DOHH2 (cell line): ENCODE data around the gene KIF24.

Source experiments
- H3F3A ChIP-seq: fragments of 200-600 bp; sonication (generic), shearing (Covaris generic); 2 replicates; pipeline ENCODE4 v1.6.0; 2016; ENCODE audit warnings: antibody characterized with exemption, mild to moderate bottlenecking; ENCODE audit not compliant: control insufficient read depth, insufficient read depth
- H3K27ac ChIP-seq: fragments of 200-600 bp; sonication (generic); 2 replicates; pipeline ENCODE4 v1.5.1; 2014; ENCODE audit warnings: low read depth, mild to moderate bottlenecking, low read length, moderate library complexity
- H3K27me3 ChIP-seq: fragments of 200-600 bp; sonication (generic); 2 replicates; pipeline ENCODE4 v1.6.1; 2014; ENCODE audit warnings: mild to moderate bottlenecking, low read length, mixed read lengths; ENCODE audit not compliant: control insufficient read depth
- H3K36me3 ChIP-seq: fragments of 200-600 bp; sonication (generic); 2 replicates; pipeline ENCODE4 v1.6.1; 2014; ENCODE audit warnings: mild to moderate bottlenecking, low read length, moderate library complexity, mixed read lengths; ENCODE audit not compliant: control insufficient read depth
- H3K4me1 ChIP-seq: fragments of 200-600 bp; sonication (generic); 2 replicates; pipeline ENCODE4 v1.6.1; 2014; ENCODE audit warnings: mild to moderate bottlenecking, low read length, mixed read lengths; ENCODE audit not compliant: control insufficient read depth
- H3K4me2 ChIP-seq: fragments of 200-600 bp; sonication (generic); 2 replicates; pipeline ENCODE4 v1.6.0; 2014; ENCODE audit warnings: mild to moderate bottlenecking, low read length, moderate library complexity
- H3K4me3 ChIP-seq: fragments of 200-600 bp; sonication (generic); 2 replicates; pipeline ENCODE4 v1.5.1; 2014; ENCODE audit warnings: mild to moderate bottlenecking, low read length, mixed read lengths
- H3K79me2 ChIP-seq: fragments of 200-600 bp; sonication (generic); 2 replicates; pipeline ENCODE4 v1.6.1; 2014; ENCODE audit warnings: mild to moderate bottlenecking, low read length, mixed read lengths; ENCODE audit not compliant: control insufficient read depth
- H3K9me2 ChIP-seq: fragments of 200-600 bp; sonication (generic); replicated peaks from 2 replicates; pipeline ENCODE4 v1.6.1; 2014; ENCODE audit warnings: mild to moderate bottlenecking, low read length, mixed read lengths; ENCODE audit not compliant: control insufficient read depth
- H3K9me3 ChIP-seq: fragments of 200-600 bp; sonication (generic); 2 replicates; pipeline ENCODE4 v1.6.1; 2014; ENCODE audit warnings: antibody characterized with exemption, low read length, mixed read lengths; ENCODE audit not compliant: control insufficient read depth, insufficient read depth
- H4K20me1 ChIP-seq: fragments of 200-600 bp; sonication (generic); 2 replicates; pipeline ENCODE4 v1.6.0; 2014; ENCODE audit warnings: low read depth, mild to moderate bottlenecking, antibody characterized with exemption, low read length, moderate library complexity; ENCODE audit not compliant: control insufficient read depth, insufficient read depth
- CTCF ChIP-seq: fragments of 200-600 bp; sonication (generic); IDR thresholded peaks from one replicate; pipeline ENCODE4 v1.5.1; 2014; ENCODE audit warnings: antibody characterized with exemption, mild to moderate bottlenecking, low read depth, low read length; ENCODE audit not compliant: poor library complexity, severe bottlenecking
- EZH2phosphoT487 ChIP-seq: fragments of 200-600 bp; sonication (generic); IDR thresholded peaks from 2 replicates; pipeline ENCODE4 v1.6.1; 2017; ENCODE audit warnings: borderline replicate concordance, mild to moderate bottlenecking, antibody characterized with exemption, low read length, moderate library complexity, mixed read lengths

The KIF24 gene

GRCh38 chr9:34328987-34329832, at the start of gene KIF24, which contains the start of gene NUDT2:
KIF24 (minus strand) TSS chr9:34329268; CDS start chr9:34311346, 17,922 bp downstream.
NUDT2 (plus strand) TSS chr9:34329569; CDS start chr9:34339040, 9,471 bp downstream.
- peaks cover 11% of the 10 kb centered on the region for H3K36me3 ChIP-seq
- H3K4me1 ChIP-seq: peaks cover 42% of the 10 kb centered on the region
- H3K79me2 ChIP-seq: peaks cover 62% of the 10 kb centered on the region
- no peaks in the 10 kb centered on the region for H3K9me3 ChIP-seq
- no peaks in the 10 kb centered on the region for H3K9me2 ChIP-seq
- H3K4me2 ChIP-seq: peak within 1 kb of the TSS; percentile 81
- H4K20me1 ChIP-seq: no peaks in the 10 kb centered on the region
- H3F3A ChIP-seq: peaks cover 11% of the 10 kb centered on the region
- TF ChIP-seq EZH2phosphoT487 (no peak), CTCF (no peak)
- peak within 1 kb of the TSS; percentile 81 for H3K27ac ChIP-seq
- peak within 1 kb of the TSS; percentile 98 for H3K4me3 ChIP-seq
- H3K27me3 ChIP-seq: no peaks in the 10 kb centered on the region

- Histone ChIP-seq H3K27me3 (peaks cover 16% of the 10 kb centered on the region), H3K4me1 (peaks cover 44% of the 10 kb centered on the region)
Observed at GRCh38 chr9:34378376-34379060, 49.5 kb upstream of the KIF24 start.

GRCh38 chr9:34377404-34377746, 48.3 kb upstream of the KIF24 start:
- TF ChIP-seq CTCF: no peak
- TF ChIP-seq EZH2phosphoT487: no peak
- H3K79me2 ChIP-seq: no peaks in the 10 kb centered on the region
- H3K4me1 ChIP-seq: peaks cover 44% of the 10 kb centered on the region
- peaks cover 16% of the 10 kb centered on the region for H3K27me3 ChIP-seq
- H3K9me3 ChIP-seq: no peaks in the 10 kb centered on the region
- H4K20me1 ChIP-seq: no peaks in the 10 kb centered on the region
- peak overlapping the region; percentile 77 for H3K4me3 ChIP-seq
- H3K4me2 ChIP-seq: peak overlapping the region; percentile 83
- no peaks in the 10 kb centered on the region for H3K36me3 ChIP-seq
- H3F3A ChIP-seq: no peaks in the 10 kb centered on the region
- H3K9me2 ChIP-seq: no peaks in the 10 kb centered on the region
- no peak overlapping the region for H3K27ac ChIP-seq

More at GRCh38 chr9:34378376-34379060, 49.5 kb upstream of the KIF24 start:
- Histone ChIP-seq H4K20me1 (no peaks in the 10 kb centered on the region), H3K4me3 (no peak overlapping the region), H3K9me2 (no peaks in the 10 kb centered on the region), H3F3A (no peaks in the 10 kb centered on the region), H3K9me3 (no peaks in the 10 kb centered on the region), H3K79me2 (no peaks in the 10 kb centered on the region), H3K4me2 (no peak overlapping the region), H3K36me3 (no peaks in the 10 kb centered on the region), H3K27ac (no peak overlapping the region)
- TF ChIP-seq CTCF (no peak), EZH2phosphoT487 (no peak)
